ENCODE results near the gene STRN4.
"Not testable (repeated sequence)": the region's sequence is repeated elsewhere in the genome, so short reads cannot be mapped to it uniquely, and the experiment has no call there.

STRN4 gene

GRCh38 chr19:46772170-46773017 is 26.1 kb upstream of the STRN4 start:
- DNase-seq (ENCODE audit: low read depth in 2 of 2), result no peak

- not testable (repeated sequence) for DNase-seq (ENCODE audit: low read depth in 2 of 2)
These were observed 22.5 kb upstream of the STRN4 start for GRCh38 chr19:46768746-46769145.

GRCh38 chr19:46766569-46767317 is 20.5 kb upstream of the STRN4 start:
- DNase-seq (ENCODE audit: low read depth in 2 of 2), result peak; percentile 35 to 41

- no peak for DNase-seq (ENCODE audit: low read depth in 2 of 2)
These were observed 18.6 kb upstream of the STRN4 start for GRCh38 chr19:46764817-46765291.

GRCh38 chr19:46762245-46762890 is 16.1 kb upstream of the STRN4 start:
- DNase-seq (ENCODE audit: low read depth in 2 of 2), result no peak

- DNase-seq (ENCODE audit: low read depth in 2 of 2), result no peak
These were observed 15.2 kb upstream of the STRN4 start for GRCh38 chr19:46761418-46761831.

GRCh38 chr19:46760897-46761296 is 14.6 kb upstream of the STRN4 start:
- not testable (repeated sequence) for DNase-seq (ENCODE audit: low read depth in 2 of 2)

- DNase-seq (ENCODE audit: low read depth in 2 of 2), result no peak
These were observed 14.1 kb upstream of the STRN4 start for GRCh38 chr19:46760363-46760762.

- no peak for DNase-seq (ENCODE audit: low read depth in 2 of 2)
These were observed 13.6 kb upstream of the STRN4 start for GRCh38 chr19:46759817-46760333.

GRCh38 chr19:46759206-46759605 is 13.0 kb upstream of the STRN4 start:
- no peak for DNase-seq (ENCODE audit: low read depth in 2 of 2)

GRCh38 chr19:46756544-46756888 is 10.3 kb upstream of the STRN4 start:
- no peak for DNase-seq (ENCODE audit: low read depth in 2 of 2)

GRCh38 chr19:46755853-46756543 is 9.7 kb upstream of the STRN4 start:
- no peak for DNase-seq (ENCODE audit: low read depth in 2 of 2)

- DNase-seq (ENCODE audit: low read depth in 2 of 2), result no peak
These were observed 9.0 kb upstream of the STRN4 start for GRCh38 chr19:46755077-46755852.

GRCh38 chr19:46753420-46754155 is 7.3 kb upstream of the STRN4 start:
- peak; percentile 36 for DNase-seq (ENCODE audit: low read depth in 2 of 2)

- peak; percentile 53 to 58 for DNase-seq (ENCODE audit: low read depth in 2 of 2)
These were observed 2.3 kb upstream of the STRN4 start for GRCh38 chr19:46748325-46749109.

GRCh38 chr19:46745521-46746280 is 549 bp downstream of the STRN4 start, which contains the start of gene FKRP:
TSS of gene FKRP (plus strand) at chr19:46746057. CDS start at chr19:46755451, 9,394 bp downstream.
- peak in 1 of 2 donors; percentile 38 for DNase-seq (ENCODE audit: low read depth in 2 of 2)

- no peak for DNase-seq (ENCODE audit: low read depth in 2 of 2)
These were observed 1.2 kb downstream of the STRN4 start for GRCh38 chr19:46745030-46745429.

- no peak for DNase-seq (ENCODE audit: low read depth in 2 of 2)
These were observed 2.1 kb downstream of the STRN4 start for GRCh38 chr19:46744005-46744691.

All from stimulated activated CD8-positive, alpha-beta memory T cell treated with anti-CD3 and anti-CD28 coated beads, Interleukin-7, amount 100 ng/mL, for 4 hours (primary cell).